ENCODE results near the gene KIRREL1.

DNA sequence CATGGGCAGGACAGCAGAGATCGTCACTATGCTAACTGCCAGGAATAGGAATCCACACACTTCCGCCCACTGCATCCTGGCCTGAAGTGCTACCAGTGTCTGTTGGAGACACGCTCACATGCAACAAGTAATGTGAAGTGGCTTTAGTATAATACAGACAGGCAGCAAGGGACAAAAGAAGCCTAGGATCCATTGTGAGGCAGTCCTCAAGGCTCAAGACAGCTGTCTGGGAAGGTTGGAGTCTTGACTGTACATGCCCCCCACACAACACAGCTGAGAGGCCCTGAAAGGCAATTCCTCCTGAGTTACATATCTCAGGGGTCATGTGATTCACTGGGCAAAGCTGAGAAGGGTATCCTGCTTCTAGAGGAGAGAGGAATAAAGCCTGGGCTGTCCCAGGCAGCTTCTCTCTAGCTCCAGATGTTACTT is 147.3 kb downstream of the KIRREL1 start:
- TF ChIP-seq, protein P1, sequence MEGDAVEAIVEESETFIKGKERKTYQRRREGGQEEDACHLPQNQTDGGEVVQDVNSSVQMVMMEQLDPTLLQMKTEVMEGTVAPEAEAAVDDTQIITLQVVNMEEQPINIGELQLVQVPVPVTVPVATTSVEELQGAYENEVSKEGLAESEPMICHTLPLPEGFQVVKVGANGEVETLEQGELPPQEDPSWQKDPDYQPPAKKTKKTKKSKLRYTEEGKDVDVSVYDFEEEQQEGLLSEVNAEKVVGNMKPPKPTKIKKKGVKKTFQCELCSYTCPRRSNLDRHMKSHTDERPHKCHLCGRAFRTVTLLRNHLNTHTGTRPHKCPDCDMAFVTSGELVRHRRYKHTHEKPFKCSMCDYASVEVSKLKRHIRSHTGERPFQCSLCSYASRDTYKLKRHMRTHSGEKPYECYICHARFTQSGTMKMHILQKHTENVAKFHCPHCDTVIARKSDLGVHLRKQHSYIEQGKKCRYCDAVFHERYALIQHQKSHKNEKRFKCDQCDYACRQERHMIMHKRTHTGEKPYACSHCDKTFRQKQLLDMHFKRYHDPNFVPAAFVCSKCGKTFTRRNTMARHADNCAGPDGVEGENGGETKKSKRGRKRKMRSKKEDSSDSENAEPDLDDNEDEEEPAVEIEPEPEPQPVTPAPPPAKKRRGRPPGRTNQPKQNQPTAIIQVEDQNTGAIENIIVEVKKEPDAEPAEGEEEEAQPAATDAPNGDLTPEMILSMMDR (conservative IDR thresholded peaks at IDR 0.05 in 1 of 2, IDR thresholded peaks at IDR 0.05 in 1 of 2; ENCODE audit: low read depth in 1 of 2, low read length in 2 of 2), result no peak
- TF ChIP-seq EZH2 (IDR thresholded peaks at IDR 0.05; ENCODE audit: low read length, missing control alignments), result no peak

All from fibroblast of lung (primary cell).